HG03521 (cell line): Measurements from ENCODE around the gene CNTRL.

Experiments
- ATAC-seq: cut with Tn5 transposase; IDR thresholded peaks from one replicate; pipeline ENCODE4 v1.9.1; 2021; ENCODE audit warnings: mild to moderate bottlenecking, moderate library complexity; ENCODE audit not compliant: unreplicated experiment

Gene CNTRL

DNA sequence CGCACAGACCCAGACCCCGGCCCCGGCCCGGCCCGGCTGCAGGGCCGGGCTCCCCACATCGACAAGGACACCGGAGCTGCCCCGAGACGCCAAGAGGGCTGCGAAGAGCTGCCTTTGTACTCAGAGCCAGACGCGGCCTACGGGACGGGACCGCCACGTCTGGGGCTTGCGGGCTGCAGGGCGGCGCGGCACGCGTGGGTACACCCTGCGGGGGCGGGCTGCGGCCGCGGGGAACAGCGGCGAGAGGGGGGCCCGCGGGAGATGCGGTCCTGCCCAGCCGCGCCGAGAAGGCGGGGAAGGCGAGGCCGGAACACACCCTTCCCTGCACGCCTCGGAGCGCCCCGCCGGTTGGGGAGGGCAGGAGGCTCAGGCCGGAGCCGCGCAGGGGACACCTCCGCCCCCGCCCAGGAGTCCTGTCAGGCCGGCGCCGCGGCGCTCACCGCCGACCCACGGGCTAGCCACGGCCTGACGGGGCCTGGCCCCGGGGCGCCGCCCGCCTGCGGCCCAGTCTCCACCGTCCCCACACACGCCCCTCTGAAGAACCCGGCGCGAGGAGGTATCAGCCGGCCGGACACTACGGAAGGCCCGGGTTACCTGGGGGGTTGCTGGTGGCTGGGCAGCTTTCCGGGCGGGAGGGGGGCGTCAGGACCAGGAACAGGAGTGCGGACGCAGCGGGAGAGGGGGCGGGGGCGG, 126.4 kb downstream of the CNTRL start:
- ATAC-seq: peak; percentile 16

- ATAC-seq: peak; percentile 93
Measured at GRCh38 chr9:121201738-121202533, 127.2 kb downstream of the CNTRL start, which contains the start of gene RAB14. Gene RAB14, minus strand, starts transcription at chr9:121201869. Its CDS starts 8,457 bp downstream, at chr9:121193412.

DNA sequence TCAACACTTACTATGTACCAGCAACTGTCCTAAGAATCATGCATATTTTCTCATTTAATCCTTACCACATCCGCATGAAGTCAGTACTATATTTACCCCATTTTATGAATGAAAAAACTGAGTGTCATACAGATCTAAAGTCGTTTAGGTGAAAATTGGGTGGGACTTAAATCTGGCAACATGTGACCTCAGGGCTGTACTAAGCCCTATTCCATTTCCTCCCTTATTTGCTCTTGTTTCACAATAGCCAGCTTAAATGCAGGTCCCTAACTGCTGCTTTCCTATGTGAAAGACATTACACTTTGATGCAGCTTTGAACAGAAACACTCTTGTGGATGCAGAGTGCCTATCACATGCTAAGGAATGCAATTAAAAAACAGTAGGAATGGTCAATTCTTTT, 129.4 kb downstream of the CNTRL start:
- ATAC-seq: no peak

- no peak for ATAC-seq
Measured at GRCh38 chr9:121204611-121205010, 129.9 kb downstream of the CNTRL start.

- peak; percentile 36 for ATAC-seq
Measured at GRCh38 chr9:121206516-121207370, 132.0 kb downstream of the CNTRL start.

DNA sequence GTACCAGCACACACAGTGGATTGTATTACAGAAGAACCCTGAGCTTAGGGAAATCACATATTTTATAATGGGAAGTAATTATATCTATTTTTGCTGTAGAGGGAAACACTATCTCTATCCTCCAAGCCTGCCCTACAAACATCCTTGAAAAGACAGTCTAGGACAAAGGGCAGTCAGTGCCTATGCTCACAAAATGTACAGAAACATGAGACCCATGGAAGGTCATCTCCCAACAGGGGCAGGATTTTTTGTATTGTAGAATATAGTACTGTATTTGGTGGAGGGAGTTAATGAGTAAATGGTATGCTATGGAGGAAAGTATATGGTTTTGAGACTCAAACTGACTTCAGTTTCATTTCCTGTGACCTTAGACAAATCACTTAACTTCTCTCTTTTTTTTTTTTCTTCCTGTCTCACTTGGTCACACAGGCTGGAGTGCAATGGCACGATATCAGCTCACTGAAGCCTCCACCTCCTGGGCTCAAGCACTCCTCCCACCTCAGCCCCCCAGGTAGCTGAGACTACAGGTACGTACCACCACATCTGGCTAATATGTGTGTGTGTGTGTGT, 132.7 kb downstream of the CNTRL start:
- ATAC-seq: peak; percentile 73

- no peak for ATAC-seq
Measured at GRCh38 chr9:121210536-121210935, 135.8 kb downstream of the CNTRL start.

- no peak for ATAC-seq
Measured at GRCh38 chr9:121213136-121213806, 138.5 kb downstream of the CNTRL start.

GRCh38 chr9:121214005-121214404, 139.2 kb downstream of the CNTRL start:
- ATAC-seq: no peak

- ATAC-seq: no peak
Measured at GRCh38 chr9:121216271-121216805, 141.6 kb downstream of the CNTRL start.

DNA sequence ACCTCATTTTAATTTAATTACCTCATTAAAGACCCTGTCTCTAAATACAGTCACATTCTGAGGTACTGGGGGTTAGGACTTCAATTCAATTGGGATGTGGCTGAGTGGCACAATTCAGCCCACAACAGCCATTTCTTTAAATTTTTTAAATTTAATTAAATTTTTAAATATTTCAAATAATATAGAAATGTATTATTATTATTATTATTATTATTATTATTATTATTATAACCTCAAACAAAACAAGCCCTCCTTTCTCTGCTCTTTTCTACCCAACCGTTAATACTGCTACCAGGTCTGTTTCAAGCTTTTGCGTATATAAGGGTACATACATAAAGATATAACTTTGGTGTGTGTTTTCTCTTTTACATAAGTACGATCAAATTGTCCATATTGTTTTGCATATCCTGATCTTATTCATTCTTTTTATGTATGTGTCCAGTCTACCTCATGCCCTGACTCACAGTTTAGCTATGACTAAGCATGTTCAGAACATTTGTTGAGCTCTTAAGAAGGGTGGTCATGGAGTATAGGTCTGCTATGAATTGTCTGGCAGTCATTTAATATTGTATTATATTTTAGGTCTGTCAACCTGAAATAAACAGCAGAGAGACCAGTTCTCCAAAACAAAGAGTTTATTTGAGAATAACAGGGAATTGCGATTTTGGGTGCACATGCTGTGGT, 143.0 kb downstream of the CNTRL start:
- peak; percentile 66 for ATAC-seq

- no peak for ATAC-seq
Measured at GRCh38 chr9:121218357-121219027, 143.7 kb downstream of the CNTRL start.

- no peak for ATAC-seq
Measured at GRCh38 chr9:121219530-121219929, 144.8 kb downstream of the CNTRL start.

- ATAC-seq: no peak
Measured at GRCh38 chr9:121220996-121221663, 146.4 kb downstream of the CNTRL start.

- ATAC-seq: no peak
Measured at GRCh38 chr9:121221664-121222055, 146.9 kb downstream of the CNTRL start.

- no peak for ATAC-seq
Measured at GRCh38 chr9:121222524-121223171, 147.9 kb downstream of the CNTRL start.

DNA sequence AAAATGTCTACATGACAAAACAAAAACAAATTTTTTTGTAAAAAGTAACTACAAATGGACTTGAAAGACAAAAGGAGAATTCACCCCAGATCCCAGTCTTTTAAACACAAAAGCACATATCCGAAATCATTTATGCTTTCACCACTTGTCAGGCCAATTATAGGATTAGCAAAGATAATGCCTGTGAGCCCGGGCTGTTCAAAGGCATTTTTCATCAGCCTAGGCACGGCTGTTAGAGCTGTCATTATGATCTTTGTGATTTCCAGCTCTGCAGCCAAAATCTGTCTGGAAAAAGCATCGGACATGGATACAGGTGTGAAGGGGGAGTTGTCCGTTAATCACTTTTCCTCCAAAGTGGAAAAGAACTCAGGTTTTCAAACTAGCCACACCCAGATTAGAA, 150.5 kb downstream of the CNTRL start:
- no peak for ATAC-seq

DNA sequence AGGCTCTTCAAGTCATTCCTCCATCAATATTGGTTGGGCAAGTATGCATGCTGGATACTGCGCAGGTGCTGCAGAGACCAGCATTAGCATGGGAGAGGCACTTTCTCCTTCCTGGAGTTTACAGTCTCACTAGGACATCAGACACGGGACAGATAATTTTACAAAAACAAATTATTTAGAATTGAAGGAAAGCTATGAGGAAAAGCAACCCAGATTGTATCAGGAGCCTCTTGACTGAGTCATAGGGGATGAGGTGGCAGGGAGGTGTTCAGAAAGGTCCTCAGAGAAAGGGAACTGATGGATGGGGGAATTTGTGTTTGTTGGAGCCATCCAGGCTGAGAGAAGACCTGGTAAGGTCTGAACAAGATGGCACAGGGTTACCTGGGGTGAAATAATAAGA, 151.4 kb downstream of the CNTRL start:
- no peak for ATAC-seq
